ENCODE results near the gene GGT1. TPM values are rescaled to one million over a fixed set of nuclear protein-coding genes. Genes with fewer than 3 reads are reported as not detected.

The GGT1 gene
- total and polyA plus RNA-seq, 7 experiments from 2014 or later = 1.1 to 95.9 (median 11.7) TPM

Other genes with a start within 250 kb of the GGT1 start
- gene ADORA2A, start 175.6 kb upstream of the GGT1 start, total RNA-seq = 10 to 100 TPM; 22.5 to 43.7 (median 33.4) TPM
- 100 to 1,000 TPM in 1 of 2 donors, 10 to 100 TPM in 1; 79.5 to 127 TPM for gene ADORA2A, start 175.6 kb upstream of the GGT1 start, polyA plus RNA-seq
- 1 to 10 TPM in 4 of 5 experiments, under 1 TPM in 1; 0.70 to 3.4 (median 2.1) TPM for gene UPB1, start 107.9 kb upstream of the GGT1 start, total RNA-seq
- under 1 TPM; 0.14 to 0.15 TPM for gene UPB1, start 107.9 kb upstream of the GGT1 start, polyA plus RNA-seq
- gene GUCD1, start 48.1 kb upstream of the GGT1 start, total RNA-seq = 100 to 1,000 TPM in 1 of 5 experiments, 10 to 100 TPM in 4; 57.9 to 131 (median 63.4) TPM
- 10 to 100 TPM; 33.1 to 54.5 TPM for gene GUCD1, start 48.1 kb upstream of the GGT1 start, polyA plus RNA-seq
- gene SNRPD3, start 47.2 kb upstream of the GGT1 start, total RNA-seq = 10 to 100 TPM; 47.5 to 94.5 (median 73.9) TPM
- 10 to 100 TPM; 84.2 to 95.1 TPM for gene SNRPD3, start 47.2 kb upstream of the GGT1 start, polyA plus RNA-seq
- 1 to 10 TPM in 2 of 5 experiments, not detected in 3; 2.4 to 2.5 TPM for gene LRRC75B, start 10.1 kb upstream of the GGT1 start, total RNA-seq
- not detected for gene LRRC75B, start 10.1 kb upstream of the GGT1 start, polyA plus RNA-seq
- not detected for gene PIWIL3, start 171.5 kb downstream of the GGT1 start, total RNA-seq
- not detected for gene PIWIL3, start 171.5 kb downstream of the GGT1 start, polyA plus RNA-seq
- gene SGSM1, start 203.0 kb downstream of the GGT1 start, total RNA-seq = 1 to 10 TPM in 4 of 5 experiments, under 1 TPM in 1; 0.29 to 3.3 (median 2.9) TPM
- gene SGSM1, start 203.0 kb downstream of the GGT1 start, polyA plus RNA-seq = under 1 TPM; 0.43 to 0.52 TPM